ENCODE data around the gene ZMAT5.

DNA sequence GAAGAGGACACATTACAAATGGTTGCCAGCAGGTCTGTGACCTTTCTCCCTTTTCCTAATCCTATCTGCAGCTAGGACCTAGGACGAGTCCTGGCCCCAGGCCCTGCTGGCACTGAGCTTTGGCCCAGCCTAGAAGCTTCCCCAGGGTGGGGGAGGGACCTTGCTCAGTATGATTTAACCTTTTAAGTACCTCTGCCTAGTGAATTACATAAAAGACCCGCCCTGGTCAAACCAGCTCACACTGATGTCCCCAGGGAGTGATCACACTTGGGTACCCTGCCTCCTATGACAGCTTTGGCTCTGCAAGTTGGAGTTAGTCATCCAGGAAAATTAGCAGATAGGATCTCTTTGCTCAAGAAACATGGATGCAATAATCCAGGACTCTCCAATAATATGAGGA lies 49.3 kb upstream of the ZMAT5 start:
- TF ChIP-seq, protein P1, sequence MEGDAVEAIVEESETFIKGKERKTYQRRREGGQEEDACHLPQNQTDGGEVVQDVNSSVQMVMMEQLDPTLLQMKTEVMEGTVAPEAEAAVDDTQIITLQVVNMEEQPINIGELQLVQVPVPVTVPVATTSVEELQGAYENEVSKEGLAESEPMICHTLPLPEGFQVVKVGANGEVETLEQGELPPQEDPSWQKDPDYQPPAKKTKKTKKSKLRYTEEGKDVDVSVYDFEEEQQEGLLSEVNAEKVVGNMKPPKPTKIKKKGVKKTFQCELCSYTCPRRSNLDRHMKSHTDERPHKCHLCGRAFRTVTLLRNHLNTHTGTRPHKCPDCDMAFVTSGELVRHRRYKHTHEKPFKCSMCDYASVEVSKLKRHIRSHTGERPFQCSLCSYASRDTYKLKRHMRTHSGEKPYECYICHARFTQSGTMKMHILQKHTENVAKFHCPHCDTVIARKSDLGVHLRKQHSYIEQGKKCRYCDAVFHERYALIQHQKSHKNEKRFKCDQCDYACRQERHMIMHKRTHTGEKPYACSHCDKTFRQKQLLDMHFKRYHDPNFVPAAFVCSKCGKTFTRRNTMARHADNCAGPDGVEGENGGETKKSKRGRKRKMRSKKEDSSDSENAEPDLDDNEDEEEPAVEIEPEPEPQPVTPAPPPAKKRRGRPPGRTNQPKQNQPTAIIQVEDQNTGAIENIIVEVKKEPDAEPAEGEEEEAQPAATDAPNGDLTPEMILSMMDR (IDR thresholded peaks at IDR 0.05) = no peak
- TF ChIP-seq, protein P2, sequence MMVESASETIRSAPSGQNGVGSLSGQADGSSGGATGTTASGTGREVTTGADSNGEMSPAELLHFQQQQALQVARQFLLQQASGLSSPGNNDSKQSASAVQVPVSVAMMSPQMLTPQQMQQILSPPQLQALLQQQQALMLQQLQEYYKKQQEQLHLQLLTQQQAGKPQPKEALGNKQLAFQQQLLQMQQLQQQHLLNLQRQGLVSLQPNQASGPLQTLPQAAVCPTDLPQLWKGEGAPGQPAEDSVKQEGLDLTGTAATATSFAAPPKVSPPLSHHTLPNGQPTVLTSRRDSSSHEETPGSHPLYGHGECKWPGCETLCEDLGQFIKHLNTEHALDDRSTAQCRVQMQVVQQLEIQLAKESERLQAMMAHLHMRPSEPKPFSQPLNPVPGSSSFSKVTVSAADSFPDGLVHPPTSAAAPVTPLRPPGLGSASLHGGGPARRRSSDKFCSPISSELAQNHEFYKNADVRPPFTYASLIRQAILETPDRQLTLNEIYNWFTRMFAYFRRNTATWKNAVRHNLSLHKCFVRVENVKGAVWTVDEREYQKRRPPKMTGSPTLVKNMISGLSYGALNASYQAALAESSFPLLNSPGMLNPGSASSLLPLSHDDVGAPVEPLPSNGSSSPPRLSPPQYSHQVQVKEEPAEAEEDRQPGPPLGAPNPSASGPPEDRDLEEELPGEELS (CRISPR knock-in tag; IDR thresholded peaks at IDR 0.05) = no peak
- TF ChIP-seq FOXK1 (CRISPR knock-in tag; IDR thresholded peaks at IDR 0.05) (no peak), NFYB (CRISPR knock-in tag; conservative IDR thresholded peaks at IDR 0.05; ENCODE audit: low read depth) (no peak), SMAD4 (CRISPR knock-in tag; IDR thresholded peaks at IDR 0.05) (no peak), GABPB1 (CRISPR knock-in tag; IDR thresholded peaks at IDR 0.05) (no peak)
- TF ChIP-seq, protein P3, sequence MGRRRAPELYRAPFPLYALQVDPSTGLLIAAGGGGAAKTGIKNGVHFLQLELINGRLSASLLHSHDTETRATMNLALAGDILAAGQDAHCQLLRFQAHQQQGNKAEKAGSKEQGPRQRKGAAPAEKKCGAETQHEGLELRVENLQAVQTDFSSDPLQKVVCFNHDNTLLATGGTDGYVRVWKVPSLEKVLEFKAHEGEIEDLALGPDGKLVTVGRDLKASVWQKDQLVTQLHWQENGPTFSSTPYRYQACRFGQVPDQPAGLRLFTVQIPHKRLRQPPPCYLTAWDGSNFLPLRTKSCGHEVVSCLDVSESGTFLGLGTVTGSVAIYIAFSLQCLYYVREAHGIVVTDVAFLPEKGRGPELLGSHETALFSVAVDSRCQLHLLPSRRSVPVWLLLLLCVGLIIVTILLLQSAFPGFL (CRISPR knock-in tag; IDR thresholded peaks at IDR 0.05; ENCODE audit: borderline replicate concordance) = no peak
- TF ChIP-seq, protein P4, sequence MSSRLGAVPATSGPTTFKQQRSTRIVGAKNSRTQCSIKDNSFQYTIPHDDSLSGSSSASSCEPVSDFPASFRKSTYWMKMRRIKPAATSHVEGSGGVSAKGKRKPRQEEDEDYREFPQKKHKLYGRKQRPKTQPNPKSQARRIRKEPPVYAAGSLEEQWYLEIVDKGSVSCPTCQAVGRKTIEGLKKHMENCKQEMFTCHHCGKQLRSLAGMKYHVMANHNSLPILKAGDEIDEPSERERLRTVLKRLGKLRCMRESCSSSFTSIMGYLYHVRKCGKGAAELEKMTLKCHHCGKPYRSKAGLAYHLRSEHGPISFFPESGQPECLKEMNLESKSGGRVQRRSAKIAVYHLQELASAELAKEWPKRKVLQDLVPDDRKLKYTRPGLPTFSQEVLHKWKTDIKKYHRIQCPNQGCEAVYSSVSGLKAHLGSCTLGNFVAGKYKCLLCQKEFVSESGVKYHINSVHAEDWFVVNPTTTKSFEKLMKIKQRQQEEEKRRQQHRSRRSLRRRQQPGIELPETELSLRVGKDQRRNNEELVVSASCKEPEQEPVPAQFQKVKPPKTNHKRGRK (CRISPR knock-in tag; IDR thresholded peaks at IDR 0.05; ENCODE audit: borderline replicate concordance) = no peak

All from WTC11 (cell line).